Common myeloid progenitor, CD34-positive (primary cell): ENCODE data around the gene PLA2G4F.

ENCODE experiments used
- CTCF ChIA-PET: fragments of 350-600 bp; sonication (Branson Sonifier 250); formaldehyde crosslinking; loops from one replicate; lab custom pipeline; 2021; ENCODE audit warnings: antibody characterized with exemption; lab: Charles Lee
- POLR2A ChIA-PET: fragments of 350-600 bp; sonication (Branson Sonifier 250); formaldehyde crosslinking; loops from one replicate; lab custom pipeline; 2021; ENCODE audit warnings: antibody characterized with exemption; lab: Charles Lee
- DNase-seq, 3 donors: peaks; one replicate each; pipeline versions ENCODE4 v3.0.0 to v3.0.0-alpha.2; 2013
- H3K27ac ChIP-seq, 2 experiments: 1 replicate in 1 of 2; 2 replicates in 1 of 2; pipeline ENCODE4 v1.7.0; 2013; ENCODE audit warnings: inconsistent platforms in 2 of 2, low read length in 2 of 2, mild to moderate bottlenecking in 2 of 2, low read depth in 1 of 2, moderate library complexity in 1 of 2; ENCODE audit not compliant: severe bottlenecking in 2 of 2, insufficient read depth in 1 of 2, poor library complexity in 1 of 2
- H3K27me3 ChIP-seq, 5 experiments: replicated peaks in 2 of 5; 1 replicate in 3 of 5; 2 replicates in 2 of 5; pipeline versions ENCODE4 v1.6.1 to v1.7.0; 2013; ENCODE audit warnings: low read length in 4 of 5, mild to moderate bottlenecking in 2 of 5, moderate library complexity in 2 of 5, inconsistent platforms in 1 of 5; ENCODE audit not compliant: insufficient read depth in 5 of 5, control insufficient read depth in 4 of 5
- H3K36me3 ChIP-seq, 4 experiments: 1 replicate in 2 of 4; 2 replicates in 2 of 4; pipeline versions ENCODE4 v1.6.1 to v1.7.0; 2013; ENCODE audit warnings: low read length in 3 of 4, control low read depth in 1 of 4, mild to moderate bottlenecking in 1 of 4; ENCODE audit not compliant: control insufficient read depth in 4 of 4, insufficient read depth in 4 of 4
- H3K4me1 ChIP-seq, 4 experiments: 1 replicate in 3 of 4; 2 replicates in 1 of 4; pipeline versions ENCODE4 v1.6.1 to v1.7.1; 2013; ENCODE audit warnings: low read length in 3 of 4, mild to moderate bottlenecking in 3 of 4, control low read depth in 1 of 4, inconsistent platforms in 1 of 4, moderate library complexity in 1 of 4; ENCODE audit not compliant: control insufficient read depth in 4 of 4, insufficient read depth in 4 of 4; ENCODE audit errors: control extremely low read depth in 1 of 4
- H3K4me3 ChIP-seq, 7 experiments: 1 replicate in 4 of 7; 2 replicates in 3 of 7; pipeline versions ENCODE4 v1.5.1 to v1.7.0; 2013; ENCODE audit warnings: mild to moderate bottlenecking in 7 of 7, low read length in 6 of 7, moderate library complexity in 6 of 7, inconsistent platforms in 2 of 7, low read depth in 2 of 7, control low read depth in 1 of 7; ENCODE audit not compliant: insufficient read depth in 4 of 7, control insufficient read depth in 1 of 7; ENCODE audit errors: extremely low read depth in 1 of 7
- H3K9me3 ChIP-seq, 5 experiments: 1 replicate in 4 of 5; 2 replicates in 1 of 5; pipeline versions ENCODE4 v1.6.1 to v1.7.1; 2013; ENCODE audit warnings: low read length in 4 of 5, mild to moderate bottlenecking in 2 of 5, inconsistent platforms in 1 of 5, low read depth in 1 of 5, moderate library complexity in 1 of 5; ENCODE audit not compliant: control insufficient read depth in 4 of 5, insufficient read depth in 2 of 5; ENCODE audit errors: control extremely low read depth in 1 of 5
- WGBS: methylation state at CpG from one replicate; pipeline ENCODE4 v1.1.5; 2013; ENCODE audit not compliant: insufficient coverage; 5-methylcytosine and 5-hydroxymethylcytosine counted together

Gene PLA2G4F

DNA sequence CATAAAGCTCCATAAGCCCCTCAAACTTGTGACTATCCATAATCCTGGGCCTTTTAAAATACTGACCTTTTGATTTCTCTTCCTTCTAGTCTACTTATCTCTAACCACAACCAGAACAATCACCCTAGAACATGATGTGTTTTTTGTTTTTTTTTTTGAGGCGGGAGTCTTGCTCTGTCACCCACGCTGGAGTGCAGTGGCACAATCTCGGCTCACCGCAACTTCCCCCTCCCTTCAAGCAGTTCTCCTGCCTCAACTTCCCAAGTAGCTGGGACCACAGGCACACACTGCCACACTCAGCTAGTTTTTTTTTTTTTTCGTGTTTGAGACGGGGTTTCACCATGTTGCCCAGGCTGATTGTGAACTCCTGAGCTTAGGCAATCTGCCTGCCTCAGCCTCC, 26.5 kb upstream of the PLA2G4F start:
- Histone ChIP-seq H3K9me3 (no peaks in the 10 kb centered on the region), H3K4me3 (no peak overlapping the region), H3K27me3 (no peaks in the 10 kb centered on the region), H3K27ac (no peak overlapping the region), H3K4me1 (no peaks in the 10 kb centered on the region), H3K36me3 (peaks cover 17 to 90% (median 60%) of the 10 kb centered on the region in 4 experiments)
- POLR2A ChIA-PET, result interaction anchor here (0.6 kb wide), 1 partner anchor 602 kb away, joined by 3 read pairs; no protein-coding TSS in a partner anchor
- CTCF ChIA-PET, result no interaction called here
- no peak for DNase-seq
- WGBS, result 94% methylated on average over 4 of the region's 6 CpGs

DNA sequence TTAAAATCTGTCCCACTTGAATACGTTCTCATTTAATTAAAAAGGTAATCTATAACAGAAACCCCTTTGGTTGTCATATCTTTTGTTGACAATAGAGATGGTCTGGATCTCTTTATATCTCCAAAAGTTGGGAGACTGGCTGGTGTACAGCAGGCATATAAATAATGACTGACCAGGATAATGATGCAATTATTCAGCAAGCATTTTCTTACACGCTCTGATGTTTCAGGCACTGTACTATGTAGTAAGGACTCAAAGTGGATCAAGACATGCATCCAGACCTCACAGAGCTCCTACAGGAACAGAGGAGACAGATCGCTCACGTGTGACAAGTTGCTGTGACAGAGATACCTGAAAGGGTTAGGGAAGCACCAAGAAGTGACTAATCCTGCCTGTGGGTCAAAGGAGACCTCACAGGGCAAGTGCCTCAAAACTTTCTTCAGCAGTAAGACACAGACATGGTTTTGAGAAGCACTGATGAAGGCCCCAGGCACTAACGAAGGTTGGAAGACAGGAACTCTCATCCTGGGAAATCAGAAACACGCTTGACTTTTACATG, 26.0 kb upstream of the PLA2G4F start:
- no peak for DNase-seq
- H3K4me1 ChIP-seq, result no peaks in the 10 kb centered on the region
- CTCF ChIA-PET, result no interaction called here
- H3K27ac ChIP-seq, result no peak overlapping the region
- no peaks in the 10 kb centered on the region for H3K9me3 ChIP-seq
- no peak overlapping the region for H3K4me3 ChIP-seq
- POLR2A ChIA-PET, result interaction anchor here (0.6 kb wide), 1 partner anchor 602 kb away, joined by 3 read pairs; no protein-coding TSS in a partner anchor
- H3K36me3 ChIP-seq, result peaks cover 17 to 90% (median 59%) of the 10 kb centered on the region in 4 experiments
- 100% methylated on average over 1 of the region's 6 CpGs for WGBS
- no peaks in the 10 kb centered on the region for H3K27me3 ChIP-seq

DNA sequence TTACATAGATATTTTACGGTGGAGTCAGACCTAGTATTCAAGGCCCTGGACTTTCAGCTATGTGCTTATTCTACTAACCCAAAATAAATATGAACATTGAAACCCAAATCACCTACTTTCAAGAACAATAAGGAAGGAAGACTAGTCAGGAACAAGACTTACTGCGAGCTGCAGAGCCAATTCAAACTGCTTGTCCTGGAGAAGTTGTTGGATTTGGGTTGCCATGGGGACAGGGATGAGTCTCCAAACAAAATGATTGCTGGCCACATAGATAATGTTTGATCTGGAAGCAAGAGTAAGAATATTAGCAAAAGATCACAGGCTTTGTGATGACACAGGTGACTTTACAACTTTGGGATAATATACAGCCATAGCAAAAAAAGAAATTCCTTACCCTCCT, 21.6 kb upstream of the PLA2G4F start:
- H3K4me1 ChIP-seq, result no peaks in the 10 kb centered on the region
- no peak for DNase-seq
- POLR2A ChIA-PET, result no interaction called here
- H3K36me3 ChIP-seq, result peaks cover 18 to 84% (median 47%) of the 10 kb centered on the region in 4 experiments
- no peak overlapping the region for H3K4me3 ChIP-seq
- CTCF ChIA-PET, result no interaction called here
- 100% methylated on average over 1 of the region's 2 CpGs for WGBS
- no peak overlapping the region for H3K27ac ChIP-seq
- H3K27me3 ChIP-seq, result no peaks in the 10 kb centered on the region
- H3K9me3 ChIP-seq, result no peaks in the 10 kb centered on the region

- ChIA-PET CTCF (no interaction called here), POLR2A (no interaction called here)
- H3K9me3 ChIP-seq, result no peaks in the 10 kb centered on the region
- DNase-seq, result no peak
- 64% methylated on average over 3 of the region's 5 CpGs for WGBS
- no peak overlapping the region for H3K27ac ChIP-seq
- peaks cover 23 to 87% (median 56%) of the 10 kb centered on the region in 4 experiments for H3K36me3 ChIP-seq
- H3K27me3 ChIP-seq, result no peaks in the 10 kb centered on the region
- no peaks in the 10 kb centered on the region for H3K4me1 ChIP-seq
- H3K4me3 ChIP-seq, result no peak overlapping the region
These were observed 19.2 kb upstream of the PLA2G4F start for GRCh38 chr15:42175671-42176070.

DNA sequence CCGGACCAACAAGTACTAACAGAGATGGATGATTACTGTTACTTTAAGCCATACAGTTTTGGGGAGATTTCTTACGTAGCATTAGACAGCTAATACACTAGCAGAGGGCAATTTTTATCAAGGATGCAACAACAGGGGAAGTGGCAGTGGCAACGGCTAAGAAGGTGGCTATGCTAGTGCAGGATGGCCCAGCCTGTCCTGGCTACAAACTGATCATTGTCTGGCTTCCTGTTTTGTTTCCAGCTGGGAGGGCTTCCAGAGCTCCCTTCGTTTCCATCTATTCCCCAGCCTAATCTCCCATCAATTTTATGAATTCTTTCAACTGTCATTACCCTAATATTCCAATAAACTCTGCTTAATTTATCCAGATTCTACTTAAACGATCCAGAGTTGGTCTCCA, 16.0 kb upstream of the PLA2G4F start:
- WGBS, result 95% methylated on average over 4 of the region's 5 CpGs
- POLR2A ChIA-PET, result interaction anchor here (0.7 kb wide), 1 partner anchor 276 kb away, joined by 3 read pairs; no protein-coding TSS in a partner anchor
- DNase-seq, result no peak

DNA sequence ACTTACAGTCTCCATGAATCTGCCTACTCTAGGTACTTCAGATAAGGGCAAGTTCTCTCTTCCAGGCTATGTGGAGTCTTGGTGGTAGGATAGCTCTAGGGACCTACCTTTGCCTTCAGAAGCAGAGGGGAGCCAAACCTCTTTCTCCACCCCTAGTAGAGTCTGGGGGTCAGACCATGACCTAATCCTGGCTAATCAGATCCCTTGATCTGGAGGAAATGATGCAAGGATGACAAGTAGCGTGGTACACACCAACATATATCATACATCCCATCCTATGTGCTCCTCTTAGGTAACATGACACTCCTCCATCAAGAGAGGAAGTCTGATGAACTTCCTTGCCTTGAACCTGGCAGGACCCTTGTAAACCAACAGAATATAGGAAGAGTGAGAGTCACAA, 15.4 kb upstream of the PLA2G4F start:
- H3K4me1 ChIP-seq, result no peaks in the 10 kb centered on the region
- no CpG with 5 or more reads among the region's 1 CpG for WGBS
- ChIA-PET CTCF (no interaction called here), POLR2A (interaction anchor here (0.6 kb wide), 1 partner anchor 203 kb away, joined by 3 read pairs; no protein-coding TSS in a partner anchor)
- H3K27me3 ChIP-seq, result no peaks in the 10 kb centered on the region
- peaks cover 24 to 81% (median 58%) of the 10 kb centered on the region in 4 experiments for H3K36me3 ChIP-seq
- no peak overlapping the region for H3K27ac ChIP-seq
- DNase-seq, result no peak
- no peak overlapping the region for H3K4me3 ChIP-seq
- H3K9me3 ChIP-seq, result no peaks in the 10 kb centered on the region

More for the DNA sequence above, 16.0 kb upstream of the PLA2G4F start:
- Histone ChIP-seq H3K27ac (no peak overlapping the region), H3K9me3 (no peaks in the 10 kb centered on the region), H3K36me3 (peaks cover 19 to 81% (median 53%) of the 10 kb centered on the region in 4 experiments), H3K4me3 (no peak overlapping the region), H3K4me1 (no peaks in the 10 kb centered on the region), H3K27me3 (no peaks in the 10 kb centered on the region)
- CTCF ChIA-PET, result no interaction called here

- ChIA-PET POLR2A (no interaction called here), CTCF (no interaction called here)
- WGBS, result no CpG with 5 or more reads among the region's 1 CpG
- no peak overlapping the region for H3K4me3 ChIP-seq
- no peaks in the 10 kb centered on the region for H3K27me3 ChIP-seq
- no peaks in the 10 kb centered on the region for H3K4me1 ChIP-seq
- no peak overlapping the region for H3K27ac ChIP-seq
- H3K9me3 ChIP-seq, result no peaks in the 10 kb centered on the region
- no peak for DNase-seq
- peaks cover 28 to 83% (median 64%) of the 10 kb centered on the region in 4 experiments for H3K36me3 ChIP-seq
These were observed 14.7 kb upstream of the PLA2G4F start for GRCh38 chr15:42171122-42171521.
